ENCODE results near the gene ST3GAL5. TPM values are rescaled to one million over a fixed set of nuclear protein-coding genes. Genes with fewer than 3 reads are reported as not detected.

ST3GAL5 gene
- total RNA-seq, result 17.7 and 18.6 TPM in 2 replicates

GRCh38 chr2:85888684-85889626 is at the start of gene ST3GAL5:
Gene ST3GAL5 (minus strand): TSS chr2:85888990. CDS start chr2:85888905, 85 bp downstream.

Small RNA genes lying within 50 kb of the gene (small RNA-seq; reads per million reads assigned to genes)
- not detected for gene RN7SKP83

Other genes starting within 250 kb of the ST3GAL5 start
- not detected in 2 replicates for gene SFTPB, start 220.8 kb downstream of the ST3GAL5 start, total RNA-seq
- gene GNLY, start 194.6 kb downstream of the ST3GAL5 start, total RNA-seq, result not detected in 2 replicates
- 5.4 and 9.8 TPM in 2 replicates for gene ATOH8, start 135.0 kb downstream of the ST3GAL5 start, total RNA-seq
- gene POLR1A, start 216.9 kb upstream of the ST3GAL5 start, total RNA-seq, result 55.3 and 62.5 TPM in 2 replicates
- 97.6 and 121 TPM in 2 replicates for gene PTCD3, start 217.2 kb upstream of the ST3GAL5 start, total RNA-seq